IMR-90 (cell line): Measurements from ENCODE around the gene ITPR2. TPM values are rescaled to one million over a fixed set of nuclear protein-coding genes. Genes with fewer than 3 reads are reported as not detected.

Source experiments
- ATAC-seq: fragments of 200-7000 bp; cut with Tn5 transposase; 2 replicates; pipeline ENCODE4 v1.9.1; 2020; ENCODE audit warnings: low read depth, mild to moderate bottlenecking, moderate library complexity
- BruUV-seq: library from RNA; stranded (reverse); fragments of 400-500 nt; replicated peaks from 2 replicates; lab custom pipeline; 2021; lab: Mats Ljungman, UMichigan
- CTCF ChIA-PET: fragments of 300-600 bp; formaldehyde crosslinking; extraction: SDS; loops from one replicate; lab custom pipeline; 2021; ENCODE audit warnings: antibody characterized with exemption; lab: Yijun Ruan, JAX
- POLR2A ChIA-PET: fragments of 300-600 bp; sonication (Branson Sonifier 250); formaldehyde crosslinking; loops from one replicate; lab custom pipeline; 2022; ENCODE audit warnings: antibody characterized with exemption; ENCODE audit not compliant: unreplicated experiment; lab: Charles Lee
- DNase-seq: peaks from one replicate; pipeline ENCODE4 v3.0.0; 2013
- H2AFZ ChIP-seq: replicated peaks from 2 replicates; pipeline ENCODE3; 2013; ENCODE audit warnings: low read length, mild to moderate bottlenecking; ENCODE audit not compliant: poor library complexity
- H2AK5ac ChIP-seq: 2 replicates; pipeline ENCODE4 v1.6.1; 2013; ENCODE audit warnings: low read depth, low read length, inconsistent platforms
- H2AK9ac ChIP-seq: replicated peaks from 2 replicates; pipeline ENCODE3; 2013; ENCODE audit warnings: mild to moderate bottlenecking, low read depth, low read length, moderate library complexity; ENCODE audit not compliant: poor library complexity
- H2BK120ac ChIP-seq: 2 replicates; pipeline ENCODE4 v1.6.1; 2013; ENCODE audit warnings: low read depth, low read length, inconsistent platforms
- H2BK15ac ChIP-seq: 3 replicates; pipeline ENCODE4 v1.6.1; 2013; ENCODE audit warnings: low read depth, low read length, inconsistent platforms
- H2BK20ac ChIP-seq: 2 replicates; pipeline ENCODE4 v1.6.1; 2013; ENCODE audit warnings: low read depth, mild to moderate bottlenecking, inconsistent platforms, low read length, moderate library complexity
- H2BK5ac ChIP-seq: 2 replicates; pipeline ENCODE4 v1.6.1; 2013; ENCODE audit warnings: mild to moderate bottlenecking, low read depth, low read length, inconsistent platforms; ENCODE audit not compliant: poor library complexity, severe bottlenecking
- H3K14ac ChIP-seq: replicated peaks from 2 replicates; pipeline ENCODE4 v1.6.1; 2013; ENCODE audit warnings: low read depth, low read length, inconsistent platforms
- H3K18ac ChIP-seq: 2 replicates; pipeline ENCODE4 v1.6.1; 2013; ENCODE audit warnings: low read depth, low read length, control low read depth
- H3K23ac ChIP-seq: 2 replicates; pipeline ENCODE4 v1.6.1; 2013; ENCODE audit warnings: low read depth, low read length, inconsistent platforms
- H3K27ac ChIP-seq: 2 replicates; pipeline ENCODE4 v1.5.1; 2013; ENCODE audit warnings: mild to moderate bottlenecking, control low read depth, low read length; ENCODE audit not compliant: insufficient read depth
- H3K27me3 ChIP-seq: 2 replicates; pipeline ENCODE4 v1.6.1; 2013; ENCODE audit warnings: low read length; ENCODE audit not compliant: control insufficient read depth, insufficient read depth
- H3K36me3 ChIP-seq: 2 replicates; pipeline ENCODE4 v1.6.1; 2013; ENCODE audit warnings: low read length, mixed read lengths; ENCODE audit not compliant: control insufficient read depth, insufficient read depth
- H3K4ac ChIP-seq: 2 replicates; pipeline ENCODE4 v1.6.1; 2013; ENCODE audit warnings: low read depth, low read length, inconsistent platforms
- H3K4me1 ChIP-seq: 2 replicates; pipeline ENCODE4 v1.6.1; 2013; ENCODE audit warnings: low read length, mixed read lengths; ENCODE audit not compliant: control insufficient read depth, insufficient read depth
- H3K4me2 ChIP-seq: 2 replicates; pipeline ENCODE4 v1.6.1; 2013; ENCODE audit warnings: low read depth, mild to moderate bottlenecking, control low read depth, low read length, moderate library complexity
- H3K4me3 ChIP-seq: 2 replicates; pipeline ENCODE4 v1.5.1; 2013; ENCODE audit warnings: low read depth, mild to moderate bottlenecking, control low read depth, low read length, moderate library complexity; ENCODE audit not compliant: insufficient read depth
- H3K56ac ChIP-seq: 2 replicates; pipeline ENCODE4 v1.6.1; 2013; ENCODE audit warnings: low read length, inconsistent platforms; ENCODE audit not compliant: insufficient read depth; ENCODE audit errors: extremely low read depth
- H3K79me1 ChIP-seq, 2 experiments: 2 replicates each; pipeline ENCODE4 v1.6.1; 2013; ENCODE audit warnings: low read length in 2 of 2, inconsistent platforms in 1 of 2, low read depth in 1 of 2
- H3K9ac ChIP-seq: 2 replicates; pipeline ENCODE4 v1.6.1; 2013; ENCODE audit warnings: low read depth, low read length, control low read depth
- H3K9me1 ChIP-seq: 2 replicates; pipeline ENCODE4 v1.6.1; 2013; ENCODE audit warnings: low read length, inconsistent platforms; ENCODE audit not compliant: insufficient read depth
- H3K9me3 ChIP-seq: 2 replicates; pipeline ENCODE4 v1.6.1; 2013; ENCODE audit warnings: low read length; ENCODE audit not compliant: control insufficient read depth, insufficient read depth
- H4K20me1 ChIP-seq: 2 replicates; pipeline ENCODE4 v1.6.1; 2013; ENCODE audit warnings: low read length, inconsistent platforms; ENCODE audit not compliant: insufficient read depth
- H4K5ac ChIP-seq: 2 replicates; pipeline ENCODE4 v1.6.1; 2013; ENCODE audit warnings: mild to moderate bottlenecking, low read depth, low read length, control low read depth
- H4K8ac ChIP-seq, 2 experiments: 2 replicates each; pipeline ENCODE4 v1.6.1; 2013; ENCODE audit warnings: low read depth in 2 of 2, low read length in 2 of 2, control low read depth in 1 of 2, inconsistent platforms in 1 of 2
- H4K91ac ChIP-seq: 2 replicates; pipeline ENCODE4 v1.6.1; 2013; ENCODE audit warnings: low read depth, low read length, inconsistent platforms; ENCODE audit not compliant: insufficient read depth
- BHLHE40 ChIP-seq: fragments of 150-350 bp; IDR thresholded peaks from 2 replicates; pipeline ENCODE4 v1.6.1; 2016; ENCODE audit warnings: mild to moderate bottlenecking, low read depth, low read length
- CEBPB ChIP-seq: IDR thresholded peaks from 2 replicates; pipeline ENCODE4 v1.6.1; 2012; ENCODE audit warnings: low read depth, low read length, improper control_type of control experiment
- CHD1 ChIP-seq: IDR thresholded peaks from 2 replicates; pipeline ENCODE4 v1.6.1; 2012; ENCODE audit warnings: low read depth, low read length, improper control_type of control experiment
- CTCF ChIP-seq: conservative IDR thresholded peaks from 2 replicates; pipeline ENCODE4 v1.5.1; 2012; ENCODE audit warnings: mild to moderate bottlenecking, low read depth, low read length, improper control_type of control experiment
- ELK1 ChIP-seq: fragments of 150-350 bp; IDR thresholded peaks from 2 replicates; pipeline ENCODE4 v1.6.1; 2016; ENCODE audit warnings: low read depth, mild to moderate bottlenecking, low read length, moderate library complexity, borderline replicate concordance
- FOS ChIP-seq: fragments of 150-350 bp; IDR thresholded peaks from 2 replicates; pipeline ENCODE4 v1.6.1; 2016; ENCODE audit warnings: low read depth, low read length
- MAFK ChIP-seq: IDR thresholded peaks from 2 replicates; pipeline ENCODE4 v1.6.1; 2012; ENCODE audit warnings: low read depth, low read length, improper control_type of control experiment
- MAZ ChIP-seq: IDR thresholded peaks from 2 replicates; pipeline ENCODE4 v1.6.1; 2012; ENCODE audit warnings: low read depth, mild to moderate bottlenecking, low read length, improper control_type of control experiment, moderate library complexity, borderline replicate concordance
- MXI1 ChIP-seq: IDR thresholded peaks from 2 replicates; pipeline ENCODE4 v1.6.1; 2012; ENCODE audit warnings: low read depth, mild to moderate bottlenecking, low read length, moderate library complexity, borderline replicate concordance
- NFE2L2 ChIP-seq: fragments of 150-350 bp; IDR thresholded peaks from 2 replicates; pipeline ENCODE4 v1.6.1; 2016; ENCODE audit warnings: low read depth, mild to moderate bottlenecking, low read length
- POLR2A ChIP-seq: IDR thresholded peaks from 2 replicates; pipeline ENCODE4 v1.6.1; 2012; ENCODE audit warnings: mild to moderate bottlenecking, low read depth, low read length
- RAD21 ChIP-seq: IDR thresholded peaks from 2 replicates; pipeline ENCODE4 v1.6.1; 2012; ENCODE audit warnings: low read length, improper control_type of control experiment
- RCOR1 ChIP-seq: IDR thresholded peaks from 2 replicates; pipeline ENCODE4 v1.6.1; 2012; ENCODE audit warnings: mild to moderate bottlenecking, low read length, improper control_type of control experiment; ENCODE audit not compliant: insufficient replicate concordance
- RFX5 ChIP-seq: IDR thresholded peaks from 2 replicates; pipeline ENCODE4 v1.8.0; 2012; ENCODE audit warnings: low read depth, mild to moderate bottlenecking, low read length, moderate library complexity
- SMC3 ChIP-seq: fragments of 150-350 bp; IDR thresholded peaks from 2 replicates; pipeline ENCODE4 v1.6.1; 2016; ENCODE audit warnings: low read depth, mild to moderate bottlenecking, antibody characterized with exemption, low read length, moderate library complexity
- USF2 ChIP-seq: fragments of 150-350 bp; IDR thresholded peaks from 2 replicates; pipeline ENCODE4 v1.6.1; 2017; ENCODE audit warnings: mild to moderate bottlenecking, antibody characterized with exemption, low read length, low read depth
- WGBS, 2 experiments: methylation state at CpG; one replicate each; pipeline versions ENCODE4 v1.1.5 to v1.1.7; 2013; ENCODE audit warnings: missing lambda C conversion rate in 2 of 2; ENCODE audit not compliant: insufficient read length in 1 of 2; ENCODE audit errors: extremely low coverage in 2 of 2; 5-methylcytosine and 5-hydroxymethylcytosine counted together
- dilution Hi-C: fragments of 300-500 bp; cut with HindIII; formaldehyde crosslinking; loops from one replicate; pipeline ENCODE4 v1.14.3; 2018; ENCODE audit warnings: low sequenced_read_pairs; ENCODE audit not compliant: unreplicated experiment
- in situ Hi-C: fragments of 300-500 bp; cut with MboI; formaldehyde crosslinking; loops from 3 replicates; pipeline ENCODE4 v1.14.3; 2019; ENCODE audit warnings: low sequenced_read_pairs, inconsistent platforms, mixed read lengths
- intact Hi-C: fragments of 100-400 bp; cut with micrococcal nuclease; formaldehyde crosslinking; loops from 2 replicates; pipeline ENCODE4 v1.10.0; 2022
- polyA plus RNA-seq, 3 experiments: library from polyadenylated mRNA; depleted of rRNA; stranded (reverse); fragments of >200 nt; gene quantifications; 2 replicates each; pipeline ENCODE4 v1.2.3, GENCODE V29; 2012; ENCODE audit warnings: low replicate concordance in 1 of 3
- total RNA-seq: library from RNA; depleted of rRNA; stranded (reverse); fragments of >200 nt; gene quantifications from 2 replicates; pipeline ENCODE4 v1.2.3, GENCODE V29; 2012

Gene ITPR2
- total and polyA plus RNA-seq, 2 of the 4 experiments (the other 2 are of a cell fraction), result 1.2 to 9.0 TPM

GRCh38 chr12:26735249-26735639 is 97.8 kb downstream of the ITPR2 start:
- 78% methylated on average over 1 of the region's 1 CpG; no CpG with 5 or more reads in 1 of the 2 experiments for WGBS, 2 experiments
- no peaks in the 10 kb centered on the region; the same call in 1 of the 2 replicates for H3K4me1 ChIP-seq
- H3K4me3 ChIP-seq, result no peak overlapping the region
- H3K27me3 ChIP-seq, result no peaks in the 10 kb centered on the region
- no peaks in the 10 kb centered on the region for H3K36me3 ChIP-seq
- ChIA-PET CTCF (no interaction called here), POLR2A (no interaction called here)
- no peak overlapping the region for H4K5ac ChIP-seq
- no peak overlapping the region for H2BK20ac ChIP-seq
- H3K4ac ChIP-seq, result no peak overlapping the region
- H3K18ac ChIP-seq, result no peak overlapping the region
- BruUV-seq, result no TSS peak
- H3K9me3 ChIP-seq, result no peaks in the 10 kb centered on the region
- H3K27ac ChIP-seq, result no peak overlapping the region
- no peak overlapping the region for H4K8ac ChIP-seq
- no peaks in the 10 kb centered on the region for H3K79me1 ChIP-seq
- H3K9me1 ChIP-seq, result no peaks in the 10 kb centered on the region
- H4K91ac ChIP-seq, result no peak overlapping the region
- no peak for ATAC-seq
- H2BK5ac ChIP-seq, result no peak overlapping the region
- no peak overlapping the region for H3K9ac ChIP-seq
- TF ChIP-seq CHD1, result no peak
- no peak for TF ChIP-seq RCOR1
- no peak for TF ChIP-seq CEBPB
- TF ChIP-seq ELK1, result no peak
- TF ChIP-seq MAZ, result no peak
- TF ChIP-seq BHLHE40, result no peak
- no peak for TF ChIP-seq SMC3
- no peak for TF ChIP-seq MAFK
- no peak for TF ChIP-seq FOS
- no peak for TF ChIP-seq NFE2L2
- no peak for TF ChIP-seq CTCF
- no peak for TF ChIP-seq MXI1
- no peak for TF ChIP-seq RAD21
- TF ChIP-seq POLR2A, result no peak
- TF ChIP-seq RFX5, result no peak
- TF ChIP-seq USF2, result no peak
- no peak for DNase-seq
- H3K4me2 ChIP-seq, result no peak overlapping the region
- H4K20me1 ChIP-seq, result no peaks in the 10 kb centered on the region
- H2BK15ac ChIP-seq, result no peak overlapping the region
- no peak overlapping the region for H2AK9ac ChIP-seq
- no peak overlapping the region for H3K14ac ChIP-seq
- in situ Hi-C loops (no loop called here), dilution Hi-C loops (no loop called here), intact Hi-C loops (no loop called here)
- H2AK5ac ChIP-seq, result no peak overlapping the region
- no peak overlapping the region for H2BK120ac ChIP-seq
- H3K56ac ChIP-seq, result no peak overlapping the region
- H3K23ac ChIP-seq, result no peak overlapping the region
- no peak overlapping the region for H2AFZ ChIP-seq
